B cell (primary cell): ENCODE data around the gene TMEM132A. TPM values are rescaled to one million over a fixed set of nuclear protein-coding genes. Genes with fewer than 3 reads are reported as not detected.

Experiments used
- ATAC-seq: fragments of 200-7000 bp; cut with Tn5 transposase; one replicate; pipeline ENCODE4 v1.10.0; 2021; ENCODE audit warnings: low read depth, mild to moderate bottlenecking, moderate number of reproducible peaks, moderate library complexity
- CTCF ChIA-PET: fragments of 350-600 bp; sonication (Branson Sonifier 250); formaldehyde crosslinking; loops from one replicate; lab custom pipeline; 2021; ENCODE audit warnings: antibody characterized with exemption, inconsistent platforms; lab: Charles Lee
- POLR2A ChIA-PET: fragments of 350-600 bp; sonication (Branson Sonifier 250); formaldehyde crosslinking; loops from one replicate; lab custom pipeline; 2021; ENCODE audit warnings: antibody characterized with exemption; lab: Charles Lee
- DNase-seq: peaks from one replicate; pipeline ENCODE4 v3.0.0; 2013
- H2AFZ ChIP-seq: 2 replicates; pipeline ENCODE4 v1.6.1; 2012; ENCODE audit warnings: mild to moderate bottlenecking, low read depth, low read length; ENCODE audit not compliant: insufficient read depth, poor library complexity, severe bottlenecking
- H3K27ac ChIP-seq, 2 donors: 1 replicate in 1 of 2; 2 replicates in 1 of 2; pipeline ENCODE4 v1.5.1; 2012 to 2013; ENCODE audit warnings: low read length in 2 of 2, mild to moderate bottlenecking in 2 of 2, moderate library complexity in 1 of 2
- H3K27me3 ChIP-seq, 4 experiments: fragments of 200-600 bp in 1 of 4; sonication (generic) in 1 of 4; replicated peaks in 1 of 4; 1 replicate in 2 of 4; 2 replicates in 2 of 4; pipeline versions ENCODE4 v1.6.1 to v1.7.0; 2013 to 2016; ENCODE audit warnings: low read length in 3 of 4, mild to moderate bottlenecking in 2 of 4, mixed read lengths in 1 of 4, moderate library complexity in 1 of 4; ENCODE audit not compliant: insufficient read depth in 4 of 4, control insufficient read depth in 3 of 4; ENCODE audit errors: control extremely low read depth in 1 of 4
- H3K36me3 ChIP-seq, 2 experiments: replicated peaks in 1 of 2; 1 replicate in 1 of 2; 2 replicates in 1 of 2; pipeline versions ENCODE4 v1.6.1 to v1.7.1; 2013; ENCODE audit warnings: low read length in 1 of 2; ENCODE audit not compliant: insufficient read depth in 2 of 2, control insufficient read depth in 1 of 2; ENCODE audit errors: control extremely low read depth in 1 of 2, extremely low read depth in 1 of 2
- H3K4me1 ChIP-seq, 2 donors: fragments of 200-600 bp in 1 of 2; sonication (generic) in 1 of 2; 1 replicate in 1 of 2; 2 replicates in 1 of 2; pipeline versions ENCODE4 v1.5.1 to v1.6.1; 2013 to 2017; ENCODE audit warnings: low read length in 2 of 2; ENCODE audit not compliant: control insufficient read depth in 2 of 2, insufficient read depth in 2 of 2
- H3K4me2 ChIP-seq: replicated peaks from 2 replicates; pipeline ENCODE3; 2012; ENCODE audit warnings: mild to moderate bottlenecking, low read depth, low read length; ENCODE audit not compliant: poor library complexity, severe bottlenecking
- H3K4me3 ChIP-seq, 5 experiments: fragments of 200-600 bp in 1 of 5; sonication (generic) in 1 of 5; 1 replicate in 3 of 5; 2 replicates in 2 of 5; pipeline versions ENCODE4 v1.5.1 to v1.7.0; 2011 to 2016; ENCODE audit warnings: low read length in 4 of 5, mild to moderate bottlenecking in 4 of 5, low read depth in 2 of 5, control low read depth in 1 of 5, moderate library complexity in 1 of 5; ENCODE audit not compliant: insufficient read depth in 1 of 5; ENCODE audit errors: control extremely low read depth in 1 of 5, extremely low read depth in 1 of 5
- H3K79me2 ChIP-seq: fragments of 200-600 bp; sonication (generic); one replicate; pipeline ENCODE4 v1.6.0; 2016; ENCODE audit warnings: low read length; ENCODE audit not compliant: control insufficient read depth, insufficient read depth
- H3K9ac ChIP-seq: fragments of 200-600 bp; sonication (generic); 2 replicates; pipeline ENCODE4 v1.6.1; 2017; ENCODE audit warnings: mild to moderate bottlenecking, low read length, moderate library complexity
- H3K9me3 ChIP-seq, 3 donors: one replicate each; pipeline versions ENCODE4 v1.6.1 to v1.7.1; 2013; ENCODE audit warnings: low read length in 2 of 3; ENCODE audit not compliant: control insufficient read depth in 2 of 3, insufficient read depth in 1 of 3; ENCODE audit errors: control extremely low read depth in 1 of 3
- H4K20me1 ChIP-seq: 2 replicates; pipeline ENCODE4 v1.6.0; 2012; ENCODE audit warnings: mild to moderate bottlenecking, low read length; ENCODE audit not compliant: insufficient read depth, control insufficient read depth, poor library complexity, severe bottlenecking
- H3K27ac Mint-ChIP-seq: one replicate; pipeline ENCODE4 v1.8.0; 2021; ENCODE audit warnings: mixed read lengths
- H3K27me3 Mint-ChIP-seq: one replicate; pipeline ENCODE4 v1.8.0; 2021; ENCODE audit warnings: mixed read lengths
- H3K4me1 Mint-ChIP-seq: one replicate; pipeline ENCODE4 v1.8.0; 2021; ENCODE audit warnings: mixed read lengths
- H3K4me3 Mint-ChIP-seq: one replicate; pipeline ENCODE4 v1.8.0; 2021; ENCODE audit warnings: mixed read lengths
- H3K9me3 Mint-ChIP-seq: one replicate; pipeline ENCODE4 v1.8.0; 2022; ENCODE audit warnings: mixed read lengths; ENCODE audit not compliant: insufficient read depth
- EZH2 ChIP-seq: IDR thresholded peaks from 2 replicates; pipeline ENCODE4 v1.6.1; 2012; ENCODE audit warnings: borderline replicate concordance, low read depth, mild to moderate bottlenecking, moderate library complexity, low read length; ENCODE audit not compliant: insufficient read depth, poor library complexity, severe bottlenecking
- WGBS: methylation state at CpG from one replicate; pipeline ENCODE4 v1.1.5; 2013; ENCODE audit warnings: missing lambda C conversion rate; ENCODE audit not compliant: insufficient coverage; 5-methylcytosine and 5-hydroxymethylcytosine counted together
- intact Hi-C: fragments of 100-400 bp; cut with micrococcal nuclease; formaldehyde crosslinking; loops from one replicate; pipeline ENCODE4 v1.10.0; 2022
- polyA plus RNA-seq: library from polyadenylated mRNA; depleted of rRNA; stranded (reverse); fragments of >200 nt; gene quantifications from 2 replicates; pipeline ENCODE4 v1.2.3, GENCODE V29; 2012
- total RNA-seq, 2 donors: library from RNA; stranded (reverse); fragments of 120-200 nt in 1 of 2; gene quantifications; 1 replicate in 1 of 2; 2 replicates in 1 of 2; pipeline versions ENCODE4 v1.2.3 to v1.2.4, GENCODE V29; 2013 to 2022
- TF ChIP-seq, protein P1 (sequence below): fragments of 200-600 bp; IDR thresholded peaks from one replicate; pipeline ENCODE4 v1.8.0; 2022; ENCODE audit warnings: antibody characterized with exemption, mild to moderate bottlenecking

TMEM132A gene
- total and polyA plus RNA-seq, 2 donors (not counting 1 experiment from before 2014, with no cell fraction given) = 1.2 to 11.3 TPM

DNA sequence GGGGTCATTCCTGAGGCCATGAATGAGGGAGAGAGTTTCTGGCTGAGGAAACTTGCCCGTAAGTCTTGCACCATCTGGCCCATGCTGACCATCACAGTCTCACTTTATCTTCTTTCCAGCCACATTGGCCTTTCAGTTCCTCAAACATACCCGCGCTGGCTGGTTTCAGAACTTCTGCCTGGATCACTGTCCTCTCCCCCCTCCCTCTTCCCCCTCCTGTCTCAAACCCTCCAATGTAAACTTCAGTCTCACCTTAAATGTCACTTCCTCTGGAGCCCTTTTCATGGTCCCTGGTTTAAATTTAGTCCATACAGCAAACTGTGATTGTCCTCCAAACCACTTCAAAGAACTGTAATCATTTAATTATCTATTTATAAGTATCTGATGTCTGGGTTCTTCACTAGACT is 14.0 kb upstream of the TMEM132A start:
- peak overlapping the region; percentile 71 to 79 for H3K27ac ChIP-seq
- ATAC-seq (peak; percentile 31), DNase-seq (peak; percentile 86)
- H3K36me3 ChIP-seq = no peaks in the 10 kb centered on the region
- intact Hi-C loops = loop anchor here (1.0 to 10.0 kb wide), 5 partner anchors 68 to 1245 kb away; partner anchors contain the start of genes CCDC86, FEN1, MS4A1 and PATL1
- H3K4me2 ChIP-seq = peak overlapping the region; percentile 62
- H3K27me3 ChIP-seq = no peaks in the 10 kb centered on the region
- no peaks in the 10 kb centered on the region for H3K9me3 ChIP-seq
- peak overlapping the region; percentile 2 for H3K9ac ChIP-seq
- Mint-ChIP-seq H3K27ac (peak overlapping the region; percentile 86), H3K9me3 (no peaks in the 10 kb centered on the region), H3K27me3 (no peaks in the 10 kb centered on the region), H3K4me1 (peaks cover 70% of the 10 kb centered on the region), H3K4me3 (peak overlapping the region; percentile 52)
- H3K4me1 ChIP-seq = peaks cover 51 to 71% of the 10 kb centered on the region in 2 donors
- no peak overlapping the region for H2AFZ ChIP-seq
- peak overlapping the region in 1 of 5 experiments; percentile 34 for H3K4me3 ChIP-seq
- ChIA-PET CTCF (no interaction called here), POLR2A (no interaction called here)
- peaks cover 30% of the 10 kb centered on the region for H3K79me2 ChIP-seq
- peaks cover 9% of the 10 kb centered on the region for H4K20me1 ChIP-seq
- WGBS = 6% methylated on average over 3 of the region's 3 CpGs
- TF ChIP-seq EZH2 = no peak
- TF ChIP-seq, protein P1, sequence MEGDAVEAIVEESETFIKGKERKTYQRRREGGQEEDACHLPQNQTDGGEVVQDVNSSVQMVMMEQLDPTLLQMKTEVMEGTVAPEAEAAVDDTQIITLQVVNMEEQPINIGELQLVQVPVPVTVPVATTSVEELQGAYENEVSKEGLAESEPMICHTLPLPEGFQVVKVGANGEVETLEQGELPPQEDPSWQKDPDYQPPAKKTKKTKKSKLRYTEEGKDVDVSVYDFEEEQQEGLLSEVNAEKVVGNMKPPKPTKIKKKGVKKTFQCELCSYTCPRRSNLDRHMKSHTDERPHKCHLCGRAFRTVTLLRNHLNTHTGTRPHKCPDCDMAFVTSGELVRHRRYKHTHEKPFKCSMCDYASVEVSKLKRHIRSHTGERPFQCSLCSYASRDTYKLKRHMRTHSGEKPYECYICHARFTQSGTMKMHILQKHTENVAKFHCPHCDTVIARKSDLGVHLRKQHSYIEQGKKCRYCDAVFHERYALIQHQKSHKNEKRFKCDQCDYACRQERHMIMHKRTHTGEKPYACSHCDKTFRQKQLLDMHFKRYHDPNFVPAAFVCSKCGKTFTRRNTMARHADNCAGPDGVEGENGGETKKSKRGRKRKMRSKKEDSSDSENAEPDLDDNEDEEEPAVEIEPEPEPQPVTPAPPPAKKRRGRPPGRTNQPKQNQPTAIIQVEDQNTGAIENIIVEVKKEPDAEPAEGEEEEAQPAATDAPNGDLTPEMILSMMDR = no peak

DNA sequence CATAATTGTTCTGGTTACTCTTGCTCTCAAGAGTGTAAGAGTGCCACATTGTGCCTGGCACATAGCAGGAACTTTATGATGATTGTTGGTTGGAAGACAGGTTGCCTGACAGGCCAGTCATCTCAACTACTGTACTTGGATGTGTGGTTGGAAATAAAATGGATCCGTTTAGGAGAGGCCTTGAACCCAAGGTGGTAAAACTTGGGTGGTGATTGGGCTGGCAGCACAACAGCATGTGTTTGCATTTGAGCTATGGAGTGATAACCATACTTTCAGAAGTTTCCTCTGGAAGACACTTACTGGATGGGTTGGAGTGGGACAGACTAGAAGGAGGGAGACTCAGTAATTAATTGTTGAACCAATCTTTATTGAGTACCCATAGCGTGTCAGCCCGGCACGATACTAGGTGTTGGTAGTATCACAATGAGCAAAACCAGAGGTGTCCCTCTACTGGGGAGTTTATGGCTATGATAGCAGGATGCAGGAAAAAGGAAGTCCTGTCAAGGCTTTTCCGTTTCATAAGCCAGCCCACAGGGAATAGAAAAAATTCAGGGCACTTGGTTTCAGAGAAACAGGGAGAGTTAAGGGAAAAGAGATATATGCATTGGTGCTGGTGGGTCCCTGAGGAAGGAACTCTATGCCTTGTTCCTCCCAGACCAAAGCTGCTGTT is 13.4 kb upstream of the TMEM132A start:
- peaks cover 70% of the 10 kb centered on the region for H3K4me1 Mint-ChIP-seq
- Histone ChIP-seq H3K9ac (no peak overlapping the region), H3K9me3 (no peaks in the 10 kb centered on the region), H3K4me3 (no peak overlapping the region), H3K4me2 (peak overlapping the region; percentile 62), H3K27me3 (no peaks in the 10 kb centered on the region), H2AFZ (no peak overlapping the region), H3K27ac (peak overlapping the region; percentile 71 to 79), H3K36me3 (no peaks in the 10 kb centered on the region), H4K20me1 (peaks cover 3% of the 10 kb centered on the region), H3K79me2 (peaks cover 28% of the 10 kb centered on the region), H3K4me1 (peaks cover 48 to 70% of the 10 kb centered on the region in 2 donors)
- peak overlapping the region; percentile 52 for H3K4me3 Mint-ChIP-seq
- TF ChIP-seq EZH2 = no peak
- peak overlapping the region; percentile 86 for H3K27ac Mint-ChIP-seq
- ATAC-seq (no peak), DNase-seq (no peak)
- H3K27me3 Mint-ChIP-seq = no peaks in the 10 kb centered on the region
- ChIA-PET POLR2A (no interaction called here), CTCF (interaction anchor here (11.8 kb wide), 1 partner anchor 8 kb away, joined by 129 read pairs; the partner anchor contains the start of gene PRPF19)
- H3K9me3 Mint-ChIP-seq = no peaks in the 10 kb centered on the region
- intact Hi-C loops = loop anchor here (1.0 to 10.0 kb wide), 5 partner anchors 69 to 1246 kb away; partner anchors contain the start of genes CCDC86, FEN1, MS4A1 and PATL1
- 35% methylated on average over 4 of the region's 5 CpGs for WGBS
